Esophagus muscularis mucosa (tissue), 4 donors: ENCODE results near the gene C5orf52. TPM values are rescaled to one million over a fixed set of nuclear protein-coding genes. Genes with fewer than 3 reads are reported as not detected.
A peak's percentile ranks its signal among the peaks of the same experiment; 100 is the strongest.
"Not testable (repeated sequence)": the region's sequence is repeated elsewhere in the genome, so short reads cannot be mapped to it uniquely, and the experiment has no call there.

Experiments
- DNase-seq: peaks from one replicate; pipeline ENCODE4 v3.0.0-alpha.2; 2017; ENCODE audit errors: extremely low spot score
- H3K27ac ChIP-seq, 4 donors: fragments of 200-600 bp; sonication (generic); replicated peaks in 1 of 4; 1 replicate in 3 of 4; 2 replicates in 1 of 4; pipeline ENCODE4 v1.5.1; 2016 to 2019; ENCODE audit warnings: mild to moderate bottlenecking in 1 of 4
- H3K27me3 ChIP-seq, 4 donors: fragments of 200-600 bp; sonication (generic); one replicate each; pipeline versions ENCODE4 v1.5.1 to v1.6.0; 2016 to 2019
- H3K36me3 ChIP-seq, 4 donors: fragments of 200-600 bp; sonication (generic); one replicate each; pipeline ENCODE4 v1.5.1; 2016 to 2019
- H3K4me1 ChIP-seq, 4 donors: fragments of 200-600 bp; sonication (generic); one replicate each; pipeline ENCODE4 v1.5.1; 2016 to 2019
- H3K4me3 ChIP-seq, 4 donors: fragments of 200-600 bp; sonication (generic); 1 replicate in 2 of 4; 2 replicates in 2 of 4; pipeline ENCODE4 v1.5.1; 2016 to 2019; ENCODE audit warnings: mild to moderate bottlenecking in 4 of 4, moderate library complexity in 1 of 4
- H3K9me3 ChIP-seq, 4 donors: fragments of 200-600 bp; sonication (generic); 1 replicate in 3 of 4; 2 replicates in 1 of 4; pipeline ENCODE4 v1.5.1; 2016 to 2019
- CTCF ChIP-seq, 3 experiments: fragments of 200-600 bp in 2 of 3; fragments of 450-650 bp in 1 of 3; sonication (generic) in 2 of 3; IDR thresholded peaks; one replicate each; pipeline ENCODE4 v1.5.1; 2017 to 2019; ENCODE audit warnings: antibody characterized with exemption in 3 of 3, mild to moderate bottlenecking in 2 of 3, moderate library complexity in 1 of 3
- EP300 ChIP-seq: sonication (generic); formaldehyde crosslinking; IDR thresholded peaks from one replicate; pipeline ENCODE4 v1.6.1; 2017; ENCODE audit warnings: antibody characterized with exemption
- POLR2A ChIP-seq: fragments of 450-650 bp; IDR thresholded peaks from one replicate; pipeline ENCODE4 v1.6.1; 2017; ENCODE audit warnings: antibody characterized with exemption, moderate library complexity, mild to moderate bottlenecking, low read depth
- POLR2AphosphoS5 ChIP-seq, 2 donors: sonication (generic); formaldehyde crosslinking; IDR thresholded peaks; one replicate each; pipeline ENCODE4 v1.6.1; 2017; ENCODE audit warnings: antibody characterized with exemption in 2 of 2
- WGBS: methylation state at CpG from one replicate; pipeline ENCODE4 v1.1.5; 2018; 5-methylcytosine and 5-hydroxymethylcytosine counted together
- intact Hi-C: fragments of 100-400 bp; cut with DNase I; formaldehyde crosslinking; loops from one replicate; pipeline ENCODE4 v1.15.1; 2023
- total RNA-seq, 4 donors: library from RNA; depleted of rRNA; stranded (reverse); fragments of >200 nt; gene quantifications; one replicate each; pipeline versions ENCODE4 v1.1.0 to v1.2.1, GENCODE V29; 2016

The C5orf52 gene
- total RNA-seq, 4 donors from 2014 or later = not detected

GRCh38 chr5:157680239-157680638 lies 8.9 kb downstream of the C5orf52 start:
- Histone ChIP-seq H3K9me3 (no peaks in the 10 kb centered on the region), H3K36me3 (no peaks in the 10 kb centered on the region), H3K27ac (no peak overlapping the region), H3K4me1 (no peaks in the 10 kb centered on the region), H3K27me3 (no peaks in the 10 kb centered on the region), H3K4me3 (no peak overlapping the region)
- DNase-seq = peak; percentile 86
- TF ChIP-seq POLR2A = no peak
- no peak for TF ChIP-seq POLR2AphosphoS5 (IDR thresholded peaks at IDR 0.05)
- no peak for TF ChIP-seq CTCF (IDR thresholded peaks at IDR 0.05)
- no peak for TF ChIP-seq EP300
- intact Hi-C loops = no loop called here
- 94% methylated on average over 2 of the region's 2 CpGs for WGBS

GRCh38 chr5:157681048-157681447 lies 9.7 kb downstream of the C5orf52 start:
- Histone ChIP-seq H3K27me3 (no peaks in the 10 kb centered on the region), H3K4me3 (no peak overlapping the region), H3K4me1 (no peaks in the 10 kb centered on the region), H3K36me3 (no peaks in the 10 kb centered on the region), H3K9me3 (no peaks in the 10 kb centered on the region), H3K27ac (no peak overlapping the region)
- intact Hi-C loops = no loop called here
- 76% methylated on average over 2 of the region's 4 CpGs for WGBS
- TF ChIP-seq CTCF (IDR thresholded peaks at IDR 0.05) = no peak
- TF ChIP-seq POLR2A = no peak
- no peak for TF ChIP-seq EP300
- no peak for TF ChIP-seq POLR2AphosphoS5 (IDR thresholded peaks at IDR 0.05)
- DNase-seq = peak; percentile 87

GRCh38 chr5:157682257-157682656 lies 10.9 kb downstream of the C5orf52 start:
- no peaks in the 10 kb centered on the region for H3K36me3 ChIP-seq
- H3K4me3 ChIP-seq = no peak overlapping the region
- peak; percentile 60 for DNase-seq
- H3K27ac ChIP-seq = no peak overlapping the region
- 70% methylated on average over 3 of the region's 3 CpGs for WGBS
- no peaks in the 10 kb centered on the region for H3K27me3 ChIP-seq
- intact Hi-C loops = no loop called here
- TF ChIP-seq CTCF (IDR thresholded peaks at IDR 0.05) (no peak), POLR2A (no peak), EP300 (no peak), POLR2AphosphoS5 (IDR thresholded peaks at IDR 0.05) (no peak)
- peaks cover 0 to 4% (median 0%) of the 10 kb centered on the region in 4 donors for H3K4me1 ChIP-seq
- no peaks in the 10 kb centered on the region for H3K9me3 ChIP-seq

- H3K36me3 ChIP-seq, H3K9me3 ChIP-seq, H3K4me1 ChIP-seq, H3K27me3 ChIP-seq, H3K4me3 ChIP-seq, H3K27ac ChIP-seq, intact Hi-C loops: not testable (repeated sequence)
- 85% methylated on average over 14 of the region's 14 CpGs for WGBS
- peak; percentile 75 for DNase-seq
These were observed 15.2 kb downstream of the C5orf52 start for GRCh38 chr5:157686276-157687197.

- Histone ChIP-seq H3K27me3 (peaks cover 0 to 8% (median 0%) of the 10 kb centered on the region in 4 donors), H3K27ac (no peak overlapping the region), H3K9me3 (no peaks in the 10 kb centered on the region), H3K4me3 (no peak overlapping the region), H3K4me1 (peaks cover 0 to 7% (median 2%) of the 10 kb centered on the region in 4 donors), H3K36me3 (no peaks in the 10 kb centered on the region)
- WGBS = 100% methylated on average over 1 of the region's 1 CpG
- intact Hi-C loops = no loop called here
- no peak for TF ChIP-seq CTCF (IDR thresholded peaks at IDR 0.05)
- TF ChIP-seq EP300 = no peak
- TF ChIP-seq POLR2A = no peak
- TF ChIP-seq POLR2AphosphoS5 (IDR thresholded peaks at IDR 0.05) = no peak
- peak; percentile 29 for DNase-seq
These were observed 15.8 kb downstream of the C5orf52 start for GRCh38 chr5:157687198-157687554.
